Measurements from ENCODE around the gene GNMT. TPM values are rescaled to one million over a fixed set of nuclear protein-coding genes. Genes with fewer than 3 reads are reported as not detected.

Gene GNMT
- total RNA-seq, 1 experiment from 2014 or later, result not detected

DNA sequence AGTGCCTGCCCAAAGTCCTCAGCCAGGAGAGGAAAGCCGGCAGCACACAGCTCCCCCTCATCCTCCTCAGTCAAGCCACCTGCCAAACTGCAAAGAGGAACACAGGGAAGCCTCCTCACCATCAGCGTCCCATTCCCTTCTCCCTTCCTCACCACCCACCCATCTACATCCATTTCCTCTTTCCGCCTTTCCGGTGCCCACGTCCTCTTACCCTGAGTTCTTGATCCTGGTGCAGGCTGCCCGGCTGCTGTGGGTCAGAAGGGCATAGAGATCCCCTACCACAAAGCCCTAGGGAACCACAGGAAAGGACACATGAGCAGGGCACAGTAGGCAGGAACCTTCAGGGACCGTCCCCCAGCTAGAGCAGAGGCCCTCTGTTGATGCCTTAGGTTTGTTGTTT, 6.0 kb downstream of the GNMT start:
- H3K27ac Mint-ChIP-seq (ENCODE audit: unreplicated experiment), result no peak overlapping the region
- no TSS peak for BruUV-seq (replicated peaks)
- CTCF ChIA-PET, result interaction anchor here (1.6 kb wide), 1 partner anchor 18 kb away, joined by 3 read pairs; the partner anchor contains the start of gene PPP2R5D
- intact Hi-C loops (cut with micrococcal nuclease; ENCODE audit: unreplicated experiment), result no loop called here
- DNase-seq, result no peak
- TF ChIP-seq, protein P1, sequence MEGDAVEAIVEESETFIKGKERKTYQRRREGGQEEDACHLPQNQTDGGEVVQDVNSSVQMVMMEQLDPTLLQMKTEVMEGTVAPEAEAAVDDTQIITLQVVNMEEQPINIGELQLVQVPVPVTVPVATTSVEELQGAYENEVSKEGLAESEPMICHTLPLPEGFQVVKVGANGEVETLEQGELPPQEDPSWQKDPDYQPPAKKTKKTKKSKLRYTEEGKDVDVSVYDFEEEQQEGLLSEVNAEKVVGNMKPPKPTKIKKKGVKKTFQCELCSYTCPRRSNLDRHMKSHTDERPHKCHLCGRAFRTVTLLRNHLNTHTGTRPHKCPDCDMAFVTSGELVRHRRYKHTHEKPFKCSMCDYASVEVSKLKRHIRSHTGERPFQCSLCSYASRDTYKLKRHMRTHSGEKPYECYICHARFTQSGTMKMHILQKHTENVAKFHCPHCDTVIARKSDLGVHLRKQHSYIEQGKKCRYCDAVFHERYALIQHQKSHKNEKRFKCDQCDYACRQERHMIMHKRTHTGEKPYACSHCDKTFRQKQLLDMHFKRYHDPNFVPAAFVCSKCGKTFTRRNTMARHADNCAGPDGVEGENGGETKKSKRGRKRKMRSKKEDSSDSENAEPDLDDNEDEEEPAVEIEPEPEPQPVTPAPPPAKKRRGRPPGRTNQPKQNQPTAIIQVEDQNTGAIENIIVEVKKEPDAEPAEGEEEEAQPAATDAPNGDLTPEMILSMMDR (IDR thresholded peaks at IDR 0.05; ENCODE audit: insufficient read depth in 1 of 2, low read depth in 1 of 2, low read length in 1 of 2, severe bottlenecking in 1 of 2, unreplicated experiment in 1 of 2), result no peak
- Histone ChIP-seq H3K4me3 (ENCODE audit: low read depth, low read length) (no peak overlapping the region), H3K4me1 (0 out of 2 replicates have a peak, but pooled peaks cover 6% of the 10 kb centered on the region), H3K27me3 (replicated peaks; ENCODE audit: control insufficient read depth, insufficient read depth, low read length) (no peaks in the 10 kb centered on the region), H3K9me3 (no peaks in the 10 kb centered on the region), H3K36me3 (ENCODE audit: control insufficient read depth, insufficient read depth, low read length) (no peaks in the 10 kb centered on the region)
- no peaks in the 10 kb centered on the region for H3K9me3 Mint-ChIP-seq (ENCODE audit: unreplicated experiment)
- H3K36me3 Mint-ChIP-seq (ENCODE audit: insufficient read depth, unreplicated experiment), result peaks cover 5% of the 10 kb centered on the region
- peaks cover 4% of the 10 kb centered on the region for H3K4me1 Mint-ChIP-seq (ENCODE audit: low read depth, unreplicated experiment)
- H3K4me3 Mint-ChIP-seq (ENCODE audit: unreplicated experiment), result no peak overlapping the region
- POLR2A ChIA-PET, result no interaction called here
- no peaks in the 10 kb centered on the region for H3K27me3 Mint-ChIP-seq (ENCODE audit: insufficient read depth, unreplicated experiment)

DNA sequence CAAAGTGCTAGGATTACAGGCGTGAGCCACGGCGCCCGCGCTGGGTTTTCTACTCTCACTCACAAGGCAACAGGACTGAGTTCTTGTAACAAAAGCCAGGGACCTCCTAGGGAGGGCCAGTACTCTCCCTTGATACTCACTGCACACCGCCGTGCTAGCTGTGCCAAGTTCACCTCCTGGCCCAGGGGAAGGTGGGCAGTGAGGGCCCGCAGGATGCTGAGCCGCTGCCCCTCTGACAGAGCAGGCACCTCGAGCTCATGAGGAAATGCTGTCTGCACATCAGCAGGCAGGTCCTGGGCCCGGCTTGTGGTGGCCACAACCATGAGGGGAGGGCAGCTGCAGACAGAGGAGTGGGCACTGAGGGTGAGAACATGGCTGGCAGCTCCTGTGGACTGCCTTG, 6.7 kb downstream of the GNMT start:
- no peaks in the 10 kb centered on the region for H3K9me3 Mint-ChIP-seq (ENCODE audit: unreplicated experiment)
- H3K36me3 Mint-ChIP-seq (ENCODE audit: insufficient read depth, unreplicated experiment), result peaks cover 6% of the 10 kb centered on the region
- no peaks in the 10 kb centered on the region for H3K9me3 ChIP-seq
- H3K27me3 ChIP-seq (replicated peaks; ENCODE audit: control insufficient read depth, insufficient read depth, low read length), result no peaks in the 10 kb centered on the region
- H3K4me3 Mint-ChIP-seq (ENCODE audit: unreplicated experiment), result no peak overlapping the region
- DNase-seq, result no peak
- BruUV-seq (replicated peaks), result no TSS peak
- H3K4me3 ChIP-seq (ENCODE audit: low read depth, low read length), result no peak overlapping the region
- POLR2A ChIA-PET, result no interaction called here
- no peak overlapping the region for H3K27ac Mint-ChIP-seq (ENCODE audit: unreplicated experiment)
- intact Hi-C loops (cut with micrococcal nuclease; ENCODE audit: unreplicated experiment), result no loop called here
- CTCF ChIA-PET, result no interaction called here
- H3K4me1 ChIP-seq, result 0 out of 2 replicates have a peak, but pooled peaks cover 6% of the 10 kb centered on the region
- H3K4me1 Mint-ChIP-seq (ENCODE audit: low read depth, unreplicated experiment), result peaks cover 4% of the 10 kb centered on the region
- TF ChIP-seq, protein P1 (IDR thresholded peaks at IDR 0.05; ENCODE audit: insufficient read depth in 1 of 2, low read depth in 1 of 2, low read length in 1 of 2, severe bottlenecking in 1 of 2, unreplicated experiment in 1 of 2), result no peak
- H3K27me3 Mint-ChIP-seq (ENCODE audit: insufficient read depth, unreplicated experiment), result no peaks in the 10 kb centered on the region
- no peaks in the 10 kb centered on the region for H3K36me3 ChIP-seq (ENCODE audit: control insufficient read depth, insufficient read depth, low read length)

DNA sequence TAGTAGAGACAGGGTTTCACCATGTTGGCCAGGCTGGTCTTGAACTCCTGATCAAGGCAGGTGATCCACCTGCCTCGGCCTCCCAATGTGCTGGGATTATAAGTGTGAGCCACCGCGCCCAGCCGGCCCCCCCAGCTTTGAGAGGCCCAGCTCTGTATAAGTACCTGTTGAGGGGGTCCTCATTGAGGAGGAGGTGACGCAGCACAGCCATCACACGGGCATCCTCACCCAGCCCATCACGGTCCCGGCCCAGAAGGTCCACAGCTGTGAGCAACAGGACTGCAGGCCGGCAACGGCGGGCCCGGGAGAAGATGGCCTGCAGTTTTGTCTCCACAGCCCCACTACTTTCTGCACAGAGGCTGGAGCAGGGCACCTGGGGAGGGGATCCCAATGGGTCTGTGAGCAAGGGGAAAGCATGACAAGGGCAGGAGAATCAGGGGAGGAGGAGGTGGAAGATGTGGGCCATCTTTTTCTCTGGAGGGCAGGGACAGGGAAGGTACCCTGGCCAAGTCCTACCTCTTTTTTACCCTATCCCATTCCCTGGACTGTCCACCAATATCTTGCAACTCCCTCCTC, 7.7 kb downstream of the GNMT start:
- DNase-seq, result no peak
- H3K36me3 ChIP-seq (ENCODE audit: control insufficient read depth, insufficient read depth, low read length), result no peaks in the 10 kb centered on the region
- BruUV-seq (replicated peaks), result no TSS peak
- no peak overlapping the region for H3K4me3 ChIP-seq (ENCODE audit: low read depth, low read length)
- intact Hi-C loops (cut with micrococcal nuclease; ENCODE audit: unreplicated experiment), result no loop called here
- H3K36me3 Mint-ChIP-seq (ENCODE audit: insufficient read depth, unreplicated experiment), result peaks cover 6% of the 10 kb centered on the region
- no peaks in the 10 kb centered on the region for H3K9me3 Mint-ChIP-seq (ENCODE audit: unreplicated experiment)
- ChIA-PET CTCF (no interaction called here), POLR2A (no interaction called here)
- no peaks in the 10 kb centered on the region for H3K9me3 ChIP-seq
- H3K27ac Mint-ChIP-seq (ENCODE audit: unreplicated experiment), result no peak overlapping the region
- peaks cover 4% of the 10 kb centered on the region for H3K4me1 Mint-ChIP-seq (ENCODE audit: low read depth, unreplicated experiment)
- H3K4me1 ChIP-seq, result 0 out of 2 replicates have a peak, but pooled peaks cover 6% of the 10 kb centered on the region
- H3K27me3 Mint-ChIP-seq (ENCODE audit: insufficient read depth, unreplicated experiment), result no peaks in the 10 kb centered on the region
- no peaks in the 10 kb centered on the region for H3K27me3 ChIP-seq (replicated peaks; ENCODE audit: control insufficient read depth, insufficient read depth, low read length)
- H3K4me3 Mint-ChIP-seq (ENCODE audit: unreplicated experiment), result no peak overlapping the region
- TF ChIP-seq, protein P1 (IDR thresholded peaks at IDR 0.05; ENCODE audit: insufficient read depth in 1 of 2, low read depth in 1 of 2, low read length in 1 of 2, severe bottlenecking in 1 of 2, unreplicated experiment in 1 of 2), result no peak
